SK-N-MC (cell line): Measurements from ENCODE around the gene TRNT1.

Experiments
- DNase-seq: peaks from one replicate; pipeline ENCODE4 v3.0.0-alpha.2; 2011; ENCODE audit warnings: low read depth, low spot score
- H3K27ac ChIP-seq: fragments of 200-600 bp; sonication (generic); 2 replicates; pipeline ENCODE4 v1.5.1; 2016; ENCODE audit warnings: mixed run types
- H3K36me3 ChIP-seq: fragments of 200-600 bp; sonication (generic); 2 replicates; pipeline ENCODE4 v1.6.1; 2017; ENCODE audit warnings: antibody characterized with exemption, low read length, mixed read lengths; ENCODE audit not compliant: insufficient read depth
- H3K4me3 ChIP-seq: fragments of 200-600 bp; sonication (generic); 2 replicates; pipeline ENCODE4 v1.5.1; 2016
- H3K9ac ChIP-seq: fragments of 200-600 bp; sonication (generic); 2 replicates; pipeline ENCODE4 v1.8.0; 2017; ENCODE audit warnings: mixed run types, mixed read lengths; ENCODE audit not compliant: insufficient read length
- H3K9me3 ChIP-seq: fragments of 200-600 bp; sonication (generic); 2 replicates; pipeline ENCODE4 v1.6.1; 2017; ENCODE audit warnings: low read depth, mild to moderate bottlenecking, antibody characterized with exemption, low read length, moderate library complexity, mixed read lengths
- EZH2 ChIP-seq: fragments of 200-600 bp; sonication (generic); IDR thresholded peaks from one replicate; pipeline ENCODE4 v1.6.1; 2017; ENCODE audit warnings: antibody characterized with exemption
- FOXP2 ChIP-seq: optimal IDR thresholded peaks from 2 replicates; pipeline ENCODE3; 2011; ENCODE audit warnings: mild to moderate bottlenecking, moderate library complexity; ENCODE audit not compliant: insufficient read depth; ENCODE audit errors: extremely low read length, control extremely low read depth
- POLR2AphosphoS5 ChIP-seq: IDR thresholded peaks from 2 replicates; pipeline ENCODE4 v1.6.1; 2012; ENCODE audit warnings: mild to moderate bottlenecking, low read depth, low read length, borderline replicate concordance

TRNT1 gene

GRCh38 chr3:3177861-3178497 lies 51.2 kb downstream of the TRNT1 start:
- Histone ChIP-seq H3K27ac (no peak overlapping the region), H3K4me3 (peak overlapping the region; percentile 88), H3K36me3 (peaks cover 4% of the 10 kb centered on the region; the same call in 1 of the 2 replicates), H3K9me3 (no peaks in the 10 kb centered on the region), H3K9ac (no peak overlapping the region)
- TF ChIP-seq EZH2, result no peak
- no peak for TF ChIP-seq POLR2AphosphoS5
- no peak for TF ChIP-seq FOXP2
- no peak for DNase-seq

- H3K9me3 ChIP-seq, result no peaks in the 10 kb centered on the region
- H3K27ac ChIP-seq, result no peak overlapping the region
- peak overlapping the region; percentile 88 for H3K4me3 ChIP-seq
- H3K9ac ChIP-seq, result peak overlapping the region; percentile 83
- DNase-seq, result no peak
- no peak for TF ChIP-seq POLR2AphosphoS5
- TF ChIP-seq EZH2, result no peak
- no peak for TF ChIP-seq FOXP2
- H3K36me3 ChIP-seq, result peaks cover 4% of the 10 kb centered on the region; the same call in 1 of the 2 replicates
These were observed 52.0 kb downstream of the TRNT1 start for GRCh38 chr3:3178498-3179328.

DNA sequence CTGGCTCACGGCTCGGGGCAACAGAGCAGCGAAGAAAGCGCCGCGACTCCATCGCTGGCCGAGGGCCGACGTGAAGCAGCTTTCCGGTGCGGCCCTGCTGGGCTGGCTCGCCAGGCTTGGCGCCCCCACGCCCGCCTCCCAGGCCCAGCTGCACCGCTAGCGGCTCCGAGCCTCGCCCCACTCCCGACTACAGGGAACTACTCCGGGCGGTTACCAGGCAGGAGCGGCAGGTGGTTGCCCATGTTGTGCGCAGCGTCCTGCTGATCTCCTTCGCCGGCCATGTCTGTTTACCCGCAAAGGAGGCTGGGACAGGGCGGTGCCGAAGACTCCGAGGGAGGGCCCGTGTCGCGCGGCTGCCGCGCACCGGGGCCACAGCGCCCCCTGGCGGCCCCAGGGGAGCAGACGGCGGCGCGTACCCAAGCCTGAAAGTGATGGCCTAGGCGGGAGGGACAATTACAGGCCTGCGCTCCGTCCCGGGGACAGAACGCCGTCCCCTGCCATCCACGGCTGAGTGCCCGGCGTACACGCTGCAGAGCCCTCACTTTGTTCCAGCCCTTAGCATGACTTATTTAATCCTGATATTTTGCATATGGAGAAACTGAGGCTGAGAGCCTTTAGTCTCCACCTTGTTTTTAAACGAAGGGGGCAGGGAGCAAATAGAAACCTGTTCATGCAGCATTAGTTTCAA lies 52.8 kb downstream of the TRNT1 start, which contains the start of gene CRBN:
Gene CRBN, minus strand, starts transcription at position 285 of the 688 bp plus-strand sequence. Its CDS starts 4 bp downstream, at position 281.
- TF ChIP-seq FOXP2 (peak; percentile 83), POLR2AphosphoS5 (peak; percentile 84), EZH2 (no peak)
- Histone ChIP-seq H3K4me3 (peak within 1 kb of the TSS; percentile 88), H3K36me3 (no peaks in the 10 kb centered on the region), H3K27ac (no peak within 1 kb of the TSS), H3K9me3 (no peaks in the 10 kb centered on the region), H3K9ac (peak within 1 kb of the TSS; percentile 83)
- no peak for DNase-seq

GRCh38 chr3:3180456-3180855 lies 53.7 kb downstream of the TRNT1 start:
- Histone ChIP-seq H3K27ac (no peak overlapping the region), H3K36me3 (no peaks in the 10 kb centered on the region), H3K9ac (no peak overlapping the region), H3K4me3 (no peak overlapping the region), H3K9me3 (no peaks in the 10 kb centered on the region)
- no peak for TF ChIP-seq EZH2
- no peak for TF ChIP-seq POLR2AphosphoS5
- TF ChIP-seq FOXP2, result no peak
- DNase-seq, result no peak

DNA sequence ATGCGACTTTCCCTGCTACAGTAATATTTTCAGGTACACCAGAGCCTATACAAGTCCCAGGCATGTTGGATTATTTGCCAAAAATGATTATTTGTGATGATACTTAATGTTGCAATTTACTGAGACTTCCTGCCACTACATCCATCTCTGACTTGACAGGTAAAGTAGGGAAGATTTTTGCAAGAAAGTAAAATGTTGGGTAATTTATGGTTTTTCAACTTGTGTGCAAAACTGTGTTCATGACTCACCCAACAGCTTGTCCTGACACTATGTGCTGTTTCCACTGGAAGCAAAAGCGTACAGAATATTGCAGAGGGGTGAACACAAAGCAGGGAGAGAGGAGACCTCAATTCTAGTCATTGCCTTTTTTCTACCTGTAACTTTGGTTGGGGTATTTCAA lies 58.1 kb downstream of the TRNT1 start:
- Histone ChIP-seq H3K27ac (no peak overlapping the region), H3K9me3 (no peaks in the 10 kb centered on the region), H3K9ac (no peak overlapping the region), H3K4me3 (no peak overlapping the region), H3K36me3 (no peaks in the 10 kb centered on the region)
- no peak for DNase-seq
- TF ChIP-seq POLR2AphosphoS5 (no peak), EZH2 (no peak), FOXP2 (no peak)

- TF ChIP-seq EZH2 (no peak), POLR2AphosphoS5 (no peak), FOXP2 (no peak)
These were observed 62.5 kb downstream of the TRNT1 start for GRCh38 chr3:3189102-3189727.

GRCh38 chr3:3189961-3190360 lies 63.2 kb downstream of the TRNT1 start:
- Histone ChIP-seq H3K36me3 (no peaks in the 10 kb centered on the region), H3K9me3 (no peaks in the 10 kb centered on the region), H3K4me3 (no peak overlapping the region), H3K27ac (no peak overlapping the region), H3K9ac (no peak overlapping the region)
- TF ChIP-seq FOXP2 (no peak), POLR2AphosphoS5 (no peak), EZH2 (no peak)
- DNase-seq, result no peak

More at GRCh38 chr3:3189102-3189727, 62.5 kb downstream of the TRNT1 start:
- Histone ChIP-seq H3K27ac (no peak overlapping the region), H3K4me3 (no peak overlapping the region), H3K36me3 (no peaks in the 10 kb centered on the region), H3K9me3 (no peaks in the 10 kb centered on the region), H3K9ac (no peak overlapping the region)
- DNase-seq, result no peak
